ENCODE data around the gene SCLY. TPM values are rescaled to one million over a fixed set of nuclear protein-coding genes. Genes with fewer than 3 reads are reported as not detected.
A peak's percentile ranks its signal among the peaks of the same experiment; 100 is the strongest.

SCLY gene
- total and polyA plus RNA-seq, 2 of the 13 experiments (the other 11 are each of a cell fraction or from before 2014, with no cell fraction given), result 27.9 to 38.6 TPM

GRCh38 chr2:238063414-238064189, 2.8 kb downstream of the SCLY start (continued):
- no peak for TF ChIP-seq AFF4 (CRISPR knock-in tag; IDR thresholded peaks at IDR 0.05)
- TF ChIP-seq, protein P1, sequence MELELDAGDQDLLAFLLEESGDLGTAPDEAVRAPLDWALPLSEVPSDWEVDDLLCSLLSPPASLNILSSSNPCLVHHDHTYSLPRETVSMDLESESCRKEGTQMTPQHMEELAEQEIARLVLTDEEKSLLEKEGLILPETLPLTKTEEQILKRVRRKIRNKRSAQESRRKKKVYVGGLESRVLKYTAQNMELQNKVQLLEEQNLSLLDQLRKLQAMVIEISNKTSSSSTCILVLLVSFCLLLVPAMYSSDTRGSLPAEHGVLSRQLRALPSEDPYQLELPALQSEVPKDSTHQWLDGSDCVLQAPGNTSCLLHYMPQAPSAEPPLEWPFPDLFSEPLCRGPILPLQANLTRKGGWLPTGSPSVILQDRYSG (CRISPR knock-in tag; IDR thresholded peaks at IDR 0.05), result no peak
- no peak for TF ChIP-seq FOXK1 (CRISPR knock-in tag; IDR thresholded peaks at IDR 0.05; ENCODE audit: borderline replicate concordance, low read depth)
- TF ChIP-seq ZNF331 (CRISPR knock-in tag; IDR thresholded peaks at IDR 0.05), result peak; percentile 34; the same call in 1 of the 2 replicates
- TF ChIP-seq RBM39 (IDR thresholded peaks at IDR 0.05; ENCODE audit: low read depth, low read length, poor library complexity, severe bottlenecking), result no peak
- TF ChIP-seq PHF20 (CRISPR knock-in tag; IDR thresholded peaks at IDR 0.05), result no peak
- no peak for TF ChIP-seq ELF1 (CRISPR knock-in tag; IDR thresholded peaks at IDR 0.05)
- no peak for TF ChIP-seq ZNF143 (CRISPR knock-in tag; IDR thresholded peaks at IDR 0.05)
- TF ChIP-seq RFXAP (CRISPR knock-in tag; IDR thresholded peaks at IDR 0.05; ENCODE audit: borderline replicate concordance), result 0 out of 2 replicates have a peak, but pooled peaks have one; percentile 36
- peak; percentile 35 for TF ChIP-seq SAP130 (CRISPR knock-in tag; IDR thresholded peaks at IDR 0.05; ENCODE audit: low read depth)
- TF ChIP-seq SP5 (CRISPR knock-in tag; IDR thresholded peaks at IDR 0.05; ENCODE audit: borderline replicate concordance, low read depth), result 0 out of 2 replicates have a peak, but pooled peaks have one; percentile 17
- TF ChIP-seq SIX4 (CRISPR knock-in tag; IDR thresholded peaks at IDR 0.05), result no peak
- no peak for TF ChIP-seq TRAFD1 (CRISPR knock-in tag; IDR thresholded peaks at IDR 0.05; ENCODE audit: borderline replicate concordance)
- TF ChIP-seq RBFOX2 (IDR thresholded peaks at IDR 0.05; ENCODE audit: low read depth, low read length), result 0 out of 2 replicates have a peak, but pooled peaks have one; percentile 17
- no peak for TF ChIP-seq NFAT5 (CRISPR knock-in tag; IDR thresholded peaks at IDR 0.05)
- TF ChIP-seq NR2F6 (IDR thresholded peaks at IDR 0.05), result peak; percentile 78
- TF ChIP-seq NR2F6 (CRISPR knock-in tag; IDR thresholded peaks at IDR 0.05), result peak; percentile 49; the same call in 1 of the 2 replicates
- TF ChIP-seq U2AF1 (optimal IDR thresholded peaks at IDR 0.05; ENCODE audit: low read depth, low read length), result no peak
- TF ChIP-seq TGIF2 (CRISPR knock-in tag; IDR thresholded peaks at IDR 0.05), result no peak; the same call in 1 of the 2 replicates
